VCaP (cell line): ENCODE results near the gene CACNB4.
"Not testable (repeated sequence)": the region's sequence is repeated elsewhere in the genome, so short reads cannot be mapped to it uniquely, and the experiment has no call there.

ENCODE experiments used
- H3K27ac ChIP-seq: fragments of 450-650 bp; 2 replicates; pipeline ENCODE4 v1.5.1; 2017
- CTCF ChIP-seq: fragments of 450-650 bp; conservative IDR thresholded peaks from 2 replicates; pipeline ENCODE4 v1.5.1; 2017; ENCODE audit warnings: mild to moderate bottlenecking, moderate library complexity

Gene CACNB4

GRCh38 chr2:152097290-152097800, 1.5 kb downstream of the CACNB4 start:
- no peak overlapping the region for H3K27ac ChIP-seq
- no peak for TF ChIP-seq CTCF

- TF ChIP-seq CTCF, result no peak
Observed at GRCh38 chr2:152095146-152095545, 3.7 kb downstream of the CACNB4 start.

GRCh38 chr2:152094014-152094413, 4.8 kb downstream of the CACNB4 start:
- H3K27ac ChIP-seq, result no peak overlapping the region

More at GRCh38 chr2:152095146-152095545, 3.7 kb downstream of the CACNB4 start:
- H3K27ac ChIP-seq, result no peak overlapping the region

GRCh38 chr2:152093464-152093863, 5.4 kb downstream of the CACNB4 start:
- no peak overlapping the region for H3K27ac ChIP-seq
- TF ChIP-seq CTCF, result no peak

More at GRCh38 chr2:152094014-152094413, 4.8 kb downstream of the CACNB4 start:
- no peak for TF ChIP-seq CTCF

GRCh38 chr2:152092095-152092494, 6.7 kb downstream of the CACNB4 start:
- no peak overlapping the region for H3K27ac ChIP-seq
- no peak for TF ChIP-seq CTCF

- H3K27ac ChIP-seq, result not testable (repeated sequence)
Observed at GRCh38 chr2:152090726-152091125, 8.1 kb downstream of the CACNB4 start.

- no peak for TF ChIP-seq CTCF
- H3K27ac ChIP-seq, result no peak overlapping the region
Observed at GRCh38 chr2:152089238-152089637, 9.6 kb downstream of the CACNB4 start.

- H3K27ac ChIP-seq, result no peak overlapping the region
- TF ChIP-seq CTCF, result no peak
Observed at GRCh38 chr2:152088006-152088405, 10.8 kb downstream of the CACNB4 start.
